GM18505 (cell line): ENCODE data around the gene PTRHD1.
A peak's percentile ranks its signal among the peaks of the same experiment; 100 is the strongest.

Experiments
- ATAC-seq: cut with Tn5 transposase; IDR thresholded peaks from one replicate; pipeline ENCODE4 v1.9.1; 2021; ENCODE audit not compliant: unreplicated experiment
- POLR2A ChIP-seq: IDR thresholded peaks from 4 replicates; pipeline ENCODE4 v1.6.1; 2011; ENCODE audit warnings: borderline replicate concordance; ENCODE audit not compliant: insufficient read depth, insufficient read length; ENCODE audit errors: extremely low read depth

The PTRHD1 gene

DNA sequence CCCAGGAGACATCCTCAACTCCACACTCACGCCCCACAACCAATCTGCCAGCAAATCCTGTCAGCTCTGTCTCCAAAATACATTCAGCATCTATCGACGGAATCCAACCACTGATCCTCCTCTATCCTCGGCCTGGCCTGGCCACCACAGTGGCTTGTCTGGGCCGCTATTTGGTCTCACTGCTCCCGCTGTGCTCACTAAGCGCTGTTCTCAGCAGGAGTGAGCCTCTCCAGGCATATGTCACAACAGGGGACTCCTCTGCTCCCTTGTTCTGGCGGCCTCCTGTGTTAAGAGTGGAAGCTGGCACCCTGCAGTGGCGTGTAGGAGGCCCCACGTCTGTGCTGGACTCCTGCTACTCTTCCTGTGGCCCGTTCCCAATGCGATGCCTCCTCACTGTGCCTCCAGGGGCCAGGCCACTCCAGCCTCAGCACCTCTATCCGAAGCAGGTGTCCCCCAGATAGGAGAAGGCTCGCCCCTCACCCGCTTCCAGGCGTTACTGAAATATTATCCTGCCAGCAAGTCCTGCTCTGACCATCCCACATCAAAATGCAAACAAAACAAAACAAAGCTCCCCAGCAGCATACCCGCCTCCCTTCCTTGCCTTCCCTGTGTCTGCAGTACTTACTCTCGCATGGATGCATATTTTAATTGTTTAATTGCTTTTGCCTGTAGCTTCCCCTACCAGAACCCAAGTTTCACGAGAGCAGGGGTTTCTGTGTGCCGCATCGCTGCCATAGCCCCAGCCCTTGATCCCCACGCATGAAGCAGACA lies 39.9 kb upstream of the PTRHD1 start:
- ATAC-seq: no peak
- no peak for TF ChIP-seq POLR2A

DNA sequence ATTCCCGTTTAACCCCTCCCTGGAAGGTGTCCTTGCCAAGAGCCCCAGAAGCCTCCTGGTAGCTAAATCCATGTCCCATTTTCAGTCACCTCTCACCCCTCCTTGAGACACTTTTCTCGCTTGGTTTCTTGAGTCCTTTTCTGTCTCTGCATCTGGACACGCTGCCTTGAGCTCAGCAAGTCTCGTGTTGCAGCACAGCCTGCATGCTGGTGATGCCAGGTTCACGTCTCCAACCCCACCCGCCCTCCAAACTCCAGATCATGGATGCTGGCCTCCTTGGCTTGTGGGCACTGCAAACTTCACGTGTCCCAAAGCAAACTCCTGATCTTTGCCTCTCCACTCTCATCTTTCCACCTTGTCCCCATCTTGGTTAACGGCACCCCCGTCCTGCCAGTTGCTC lies 39.3 kb upstream of the PTRHD1 start:
- no peak for ATAC-seq
- no peak for TF ChIP-seq POLR2A

DNA sequence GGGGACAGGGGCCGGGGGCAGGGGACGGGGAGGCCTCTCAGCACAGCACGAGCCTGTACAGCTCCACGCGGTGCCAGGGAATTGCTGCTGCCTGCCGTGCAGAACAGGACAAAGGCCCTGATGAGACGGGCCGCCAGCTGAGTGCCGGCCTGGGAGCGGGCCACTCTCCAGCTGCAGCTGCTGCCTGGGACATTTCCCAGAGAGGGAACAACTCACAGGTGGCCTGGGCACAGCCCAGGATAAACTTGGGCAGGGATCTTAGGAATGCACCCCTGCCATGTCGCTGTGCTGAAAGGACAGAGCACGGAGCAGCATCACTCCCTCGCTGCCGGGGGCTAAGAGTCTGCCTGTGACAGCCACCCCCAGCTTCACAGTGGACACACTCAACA lies 38.9 kb upstream of the PTRHD1 start:
- no peak for TF ChIP-seq POLR2A
- ATAC-seq: no peak

DNA sequence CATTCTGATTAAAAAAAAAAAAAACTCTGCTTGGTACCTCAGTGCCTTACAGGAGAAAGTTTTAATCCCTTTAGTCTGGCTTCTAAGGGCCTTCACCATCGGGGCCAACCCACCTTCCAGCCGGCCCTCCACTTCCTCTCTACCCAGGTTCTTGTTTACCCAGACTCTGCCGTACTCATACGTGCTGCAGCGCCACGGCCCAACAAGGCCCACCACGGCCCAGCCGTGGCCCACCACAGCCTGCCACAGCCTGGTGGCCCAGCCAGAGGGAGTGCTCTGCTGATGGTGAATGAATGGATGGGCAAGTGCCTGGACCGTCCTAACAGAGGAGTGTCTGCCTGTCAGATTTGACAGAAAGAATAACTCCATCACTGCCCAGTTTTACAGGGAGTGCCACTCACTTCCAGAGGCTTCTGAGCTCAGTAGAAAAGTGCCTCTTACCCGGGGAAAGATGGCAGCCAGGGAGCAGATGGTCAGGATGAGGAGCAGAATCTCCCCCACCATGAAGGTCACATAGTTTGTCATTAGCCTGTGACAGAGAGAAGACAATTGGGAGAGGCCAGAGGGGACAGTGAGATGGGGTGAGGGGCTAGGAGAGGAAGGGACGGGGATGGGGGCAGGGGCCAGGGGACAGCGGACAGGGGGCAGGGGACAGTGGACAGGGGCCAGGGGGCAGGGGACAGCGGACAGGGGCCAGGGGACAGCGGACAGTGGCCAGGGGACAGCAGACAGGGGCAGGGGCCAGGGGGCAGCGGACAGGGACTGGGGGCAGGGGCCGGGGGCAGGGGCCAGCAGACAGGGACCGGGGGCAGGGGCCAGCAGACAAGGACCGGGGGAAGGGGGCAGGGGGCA lies 38.3 kb upstream of the PTRHD1 start:
- ATAC-seq: no peak
- no peak for TF ChIP-seq POLR2A

DNA sequence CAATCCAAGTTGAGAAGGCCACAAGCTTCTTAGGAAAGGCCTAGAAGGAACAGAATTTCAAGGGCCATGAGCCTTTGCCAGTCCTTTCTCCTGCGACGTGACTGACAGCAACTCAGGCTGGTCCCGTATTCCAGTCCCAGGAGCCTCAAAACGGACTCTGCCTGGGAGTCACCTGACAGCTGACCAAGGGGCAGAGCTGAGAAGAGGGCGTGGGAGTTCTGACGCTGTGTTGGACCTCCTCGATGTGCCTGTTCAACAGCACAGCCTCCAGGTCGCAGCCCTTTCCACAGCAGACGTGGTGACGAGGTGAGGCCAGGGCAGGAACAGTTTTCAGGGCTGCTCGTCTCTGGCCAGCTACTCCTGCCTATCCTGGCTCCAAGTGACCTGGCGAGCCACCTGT lies 37.6 kb upstream of the PTRHD1 start:
- ATAC-seq: no peak
- no peak for TF ChIP-seq POLR2A

DNA sequence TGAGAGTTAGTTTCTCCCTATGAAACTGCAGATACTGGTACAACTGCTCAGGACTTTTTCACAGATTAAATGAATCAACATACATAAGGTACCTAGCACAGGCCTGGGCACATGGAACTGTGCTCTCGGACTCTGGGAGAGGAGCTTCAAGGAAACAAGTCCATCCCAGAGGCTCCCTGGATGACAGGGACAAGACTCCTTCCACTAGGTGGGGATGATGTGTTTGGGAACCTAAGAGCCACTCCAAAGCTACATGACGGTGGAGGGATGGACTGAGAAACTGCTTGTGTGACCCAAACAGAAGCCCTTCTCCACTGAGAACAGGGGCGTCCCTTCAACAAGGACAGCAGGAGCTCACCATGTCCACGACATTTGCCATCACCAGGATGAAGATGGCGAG lies 37.2 kb upstream of the PTRHD1 start:
- TF ChIP-seq POLR2A: no peak

DNA sequence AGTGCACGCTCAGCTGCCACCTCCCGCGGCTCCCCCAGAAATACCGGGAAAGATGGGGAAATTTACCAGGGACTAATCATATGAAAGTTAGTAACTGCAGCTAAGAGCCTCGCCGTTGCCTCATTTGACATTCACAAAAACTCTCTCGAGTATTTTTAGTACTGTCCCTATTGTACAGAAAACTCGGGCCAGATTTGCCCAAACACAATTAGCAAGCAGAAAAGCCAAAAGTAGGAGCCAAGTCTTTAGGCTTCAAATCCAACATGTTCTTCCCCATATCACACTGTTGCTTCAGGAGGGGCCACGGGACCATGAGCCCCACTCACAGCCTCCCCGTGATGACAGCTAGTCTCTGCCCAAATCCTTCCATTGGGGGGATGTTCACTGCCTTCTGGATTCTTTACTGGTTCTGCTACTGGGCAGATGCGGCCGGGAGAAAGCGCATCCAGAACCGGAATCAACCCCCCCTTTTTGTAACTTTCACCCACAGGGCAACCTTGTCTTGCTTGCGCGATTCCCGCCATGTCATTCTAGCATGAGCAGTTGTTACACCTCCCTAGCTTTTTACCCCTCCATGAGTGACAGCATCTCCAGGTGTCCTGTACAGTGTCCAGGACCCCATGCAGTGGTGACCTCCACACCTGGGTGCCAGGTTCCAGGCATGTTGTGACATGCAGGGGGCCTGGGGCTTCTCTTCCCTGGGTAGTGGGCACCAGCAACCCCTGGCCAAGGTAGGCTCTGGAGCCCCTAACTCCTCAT lies 35.2 kb upstream of the PTRHD1 start:
- ATAC-seq: no peak

More for the DNA sequence above, 37.2 kb upstream of the PTRHD1 start:
- ATAC-seq: no peak

DNA sequence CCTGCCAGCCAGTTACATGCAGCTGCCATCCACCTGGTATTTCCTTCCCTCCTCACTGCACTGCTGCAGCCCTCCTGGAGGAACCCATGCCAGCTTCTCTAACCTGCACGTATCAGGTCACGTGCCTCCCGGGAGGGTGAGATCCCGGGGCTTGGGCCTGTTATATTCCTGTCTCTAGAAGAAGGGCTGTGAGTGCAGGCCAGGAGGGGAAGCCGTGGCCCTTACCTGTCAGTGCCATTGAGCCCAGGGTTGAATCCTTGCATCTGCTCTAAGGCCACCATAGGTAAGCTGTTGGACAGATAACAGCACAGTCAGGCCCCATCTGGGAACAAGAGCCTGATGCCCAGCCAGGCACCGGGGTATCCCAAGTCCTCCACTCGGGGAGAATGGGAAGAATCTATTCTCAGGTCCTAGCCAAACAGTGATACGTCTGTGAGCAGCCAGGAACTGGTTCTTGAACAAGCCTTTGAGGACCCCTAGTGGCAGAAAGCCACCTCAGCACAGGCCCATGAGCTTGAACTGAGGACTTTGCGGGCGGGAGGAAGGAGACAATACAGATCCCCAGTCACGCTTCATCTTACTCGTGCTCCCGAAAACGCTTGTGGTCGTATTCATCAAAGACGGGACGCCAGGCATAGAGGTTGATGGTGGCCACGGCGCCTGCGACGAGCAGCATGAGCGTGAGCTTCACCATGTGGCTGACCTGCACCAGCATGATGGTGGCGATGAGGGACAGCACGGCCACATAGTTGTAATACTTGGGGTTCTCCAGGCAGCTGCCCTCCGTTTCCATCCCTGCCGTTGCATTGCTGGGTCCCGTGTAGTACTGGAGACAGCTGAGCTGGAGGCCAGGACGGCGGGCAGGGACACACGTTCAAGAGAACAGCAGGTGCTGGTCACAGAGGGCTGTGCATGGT lies 34.4 kb upstream of the PTRHD1 start:
- TF ChIP-seq POLR2A: peak; percentile 10
- no peak for ATAC-seq

More for the DNA sequence above, 35.2 kb upstream of the PTRHD1 start:
- peak; percentile 1 for TF ChIP-seq POLR2A

DNA sequence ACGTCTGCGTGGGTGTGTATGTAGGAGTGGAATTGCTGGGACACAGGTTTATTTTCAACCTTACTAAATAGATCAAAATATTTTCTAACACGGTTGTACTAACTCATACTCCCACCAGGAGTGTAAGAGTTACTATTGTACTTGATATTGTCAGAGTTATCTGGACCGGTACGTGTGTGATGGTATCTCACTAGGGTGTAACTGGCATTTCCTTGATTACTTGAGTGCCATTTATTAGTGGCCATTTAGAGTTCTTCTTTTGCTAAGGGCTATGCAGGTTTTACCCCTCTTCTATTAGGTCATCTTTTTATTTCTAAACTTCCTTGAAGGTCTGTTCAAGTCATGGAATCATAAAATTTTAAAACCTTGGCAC lies 33.6 kb upstream of the PTRHD1 start:
- no peak for TF ChIP-seq POLR2A
- ATAC-seq: no peak

DNA sequence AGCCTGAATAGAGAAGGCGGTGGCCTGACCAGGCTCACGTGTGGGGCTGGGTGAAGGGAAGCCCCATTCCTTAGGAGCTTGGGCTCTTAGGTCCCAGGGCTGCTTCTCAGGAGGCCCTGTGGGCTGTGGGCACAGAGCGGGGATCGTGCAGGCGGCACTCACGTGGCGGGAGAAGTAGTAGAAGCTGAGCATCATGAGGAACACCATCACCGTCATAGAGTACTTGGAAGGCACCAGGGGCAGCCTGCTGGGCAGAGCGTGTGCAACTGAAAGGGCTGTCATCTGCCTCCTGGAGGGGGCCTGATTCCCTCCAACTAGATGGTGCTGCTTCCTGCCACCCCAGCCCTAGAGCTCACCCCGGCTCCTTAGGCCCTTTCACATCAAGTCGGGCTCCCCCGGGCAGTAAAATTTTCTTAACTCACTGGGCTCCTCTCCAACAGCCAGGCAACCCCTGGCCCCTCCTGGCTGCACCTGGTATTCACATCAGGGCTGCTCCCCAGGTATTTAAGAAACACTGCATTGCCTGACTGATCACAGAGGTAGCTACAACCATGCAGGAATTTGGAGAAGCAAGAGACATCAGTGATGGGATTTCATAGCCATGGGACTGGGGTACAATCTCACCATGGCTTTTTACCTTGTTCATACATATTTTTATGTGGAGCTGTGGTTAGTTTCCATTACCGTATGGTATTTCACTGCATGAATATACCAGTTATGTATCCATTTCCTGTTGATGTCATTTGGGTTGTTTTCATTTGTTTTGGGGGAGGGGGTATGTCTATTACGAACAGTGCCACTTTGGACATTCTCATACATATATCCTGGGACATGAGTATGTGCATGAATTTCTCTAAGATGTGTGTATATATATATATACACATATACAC lies 32.9 kb upstream of the PTRHD1 start:
- no peak for ATAC-seq
- no peak for TF ChIP-seq POLR2A

DNA sequence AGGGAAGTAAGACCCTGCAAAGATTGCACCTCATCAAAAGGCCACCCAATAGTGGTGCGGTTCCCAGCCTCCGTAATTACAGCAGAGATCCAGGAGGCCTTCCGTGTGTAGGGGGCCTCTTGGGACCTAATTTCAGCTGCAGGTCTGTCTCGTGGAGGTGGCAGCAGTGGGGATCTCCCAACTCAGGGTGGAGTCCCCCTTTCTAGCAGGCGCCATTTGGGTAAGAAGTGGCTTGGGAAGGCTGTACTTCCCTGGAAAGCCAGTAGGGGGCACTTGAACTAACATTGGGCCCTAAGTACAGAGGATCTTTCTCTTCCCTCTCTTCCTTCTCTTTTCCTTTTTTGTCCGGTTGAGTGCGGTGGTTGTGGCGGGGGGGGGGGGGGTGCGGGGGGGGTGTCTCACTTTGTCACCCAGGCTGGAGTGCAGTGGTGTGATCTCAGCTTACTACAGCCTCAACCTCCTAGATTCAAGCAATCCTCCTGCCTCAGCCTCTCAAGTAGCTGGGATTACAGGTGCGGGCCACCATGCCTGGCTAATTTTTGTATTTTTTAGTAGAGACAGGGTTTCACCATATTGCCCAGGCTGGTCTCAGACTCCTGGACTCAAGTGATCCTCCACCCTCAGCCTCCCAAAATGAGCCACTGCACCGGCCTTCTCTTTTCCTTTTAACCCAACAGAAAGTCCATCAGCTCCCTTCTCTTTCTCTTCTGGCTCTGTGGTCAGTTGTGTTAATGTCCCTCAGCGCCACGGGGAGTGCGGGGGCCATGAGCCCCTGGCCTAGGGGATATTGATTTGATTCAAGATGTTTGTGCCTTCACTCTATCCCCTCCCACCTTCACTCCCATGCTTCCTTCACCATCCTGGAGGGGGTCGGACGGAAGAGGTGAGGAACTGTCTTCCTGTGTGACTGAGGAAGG lies 32.0 kb upstream of the PTRHD1 start:
- TF ChIP-seq POLR2A: no peak

DNA sequence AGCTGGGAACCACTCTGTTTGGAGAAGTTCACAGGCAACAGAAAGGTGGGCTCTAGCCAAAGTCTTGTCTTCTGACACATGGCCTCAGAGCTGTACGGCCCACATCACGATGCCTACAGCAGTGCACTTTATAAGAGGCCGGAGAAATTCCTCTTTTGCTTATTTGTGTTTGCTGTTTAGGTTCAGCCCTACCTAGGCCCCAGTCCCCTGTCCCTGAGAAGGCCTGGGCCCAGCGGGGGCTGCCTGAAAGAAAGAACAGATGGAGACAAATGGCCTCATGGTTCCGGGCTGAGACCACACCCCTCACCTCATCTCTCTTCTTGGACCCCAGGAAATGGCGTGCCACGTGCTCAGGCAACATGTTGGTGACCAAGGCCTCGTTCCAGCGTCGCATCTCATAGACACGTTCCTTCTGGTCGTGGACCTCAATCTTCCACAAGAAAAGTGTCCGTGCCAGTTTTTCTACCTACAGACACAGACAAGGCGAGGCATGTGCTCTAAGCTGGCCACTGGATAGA lies 30.9 kb upstream of the PTRHD1 start:
- no peak for TF ChIP-seq POLR2A
- ATAC-seq: no peak

More for the DNA sequence above, 32.0 kb upstream of the PTRHD1 start:
- ATAC-seq: no peak
